Measurements from ENCODE around the gene GALNTL6.

The GALNTL6 gene

DNA sequence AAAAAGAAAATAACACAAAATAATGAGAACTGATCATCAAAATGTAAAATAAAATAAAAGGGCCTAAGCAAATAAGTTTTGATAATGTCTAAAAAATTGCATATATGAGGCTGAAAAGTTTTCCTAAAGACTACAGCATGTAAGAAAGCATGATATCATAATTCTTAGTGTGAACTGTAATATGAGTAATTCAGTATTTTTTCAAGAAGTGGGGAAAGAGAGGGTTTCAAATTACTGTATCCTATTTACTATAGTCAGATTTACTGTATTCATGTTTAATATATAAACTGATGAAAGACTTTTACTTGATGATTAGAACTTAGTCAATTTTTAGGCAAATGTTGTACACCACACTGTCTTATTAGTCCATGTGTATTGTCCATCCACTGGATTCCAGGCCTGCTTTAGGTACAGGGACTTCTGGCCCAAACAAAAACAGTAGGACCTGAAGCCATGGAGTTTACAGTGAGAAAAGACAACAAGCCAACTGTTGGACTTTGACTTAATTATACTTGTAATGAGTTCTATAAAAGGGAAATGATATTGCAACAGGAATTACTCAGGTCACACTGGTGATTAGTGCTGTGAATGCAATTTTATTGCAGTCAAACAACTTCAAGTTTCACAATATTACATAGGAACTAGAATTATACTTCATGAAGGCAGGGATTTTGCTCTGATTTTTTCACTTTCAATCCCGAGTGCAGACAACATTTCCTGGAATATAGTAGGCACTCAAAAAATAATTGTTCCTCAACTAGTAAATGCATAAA is 837.7 kb downstream of the GALNTL6 start:
- no peak for TF ChIP-seq EZH2phosphoT487 (conservative IDR thresholded peaks at IDR 0.05; ENCODE audit: low read length)
- TF ChIP-seq, protein P1, sequence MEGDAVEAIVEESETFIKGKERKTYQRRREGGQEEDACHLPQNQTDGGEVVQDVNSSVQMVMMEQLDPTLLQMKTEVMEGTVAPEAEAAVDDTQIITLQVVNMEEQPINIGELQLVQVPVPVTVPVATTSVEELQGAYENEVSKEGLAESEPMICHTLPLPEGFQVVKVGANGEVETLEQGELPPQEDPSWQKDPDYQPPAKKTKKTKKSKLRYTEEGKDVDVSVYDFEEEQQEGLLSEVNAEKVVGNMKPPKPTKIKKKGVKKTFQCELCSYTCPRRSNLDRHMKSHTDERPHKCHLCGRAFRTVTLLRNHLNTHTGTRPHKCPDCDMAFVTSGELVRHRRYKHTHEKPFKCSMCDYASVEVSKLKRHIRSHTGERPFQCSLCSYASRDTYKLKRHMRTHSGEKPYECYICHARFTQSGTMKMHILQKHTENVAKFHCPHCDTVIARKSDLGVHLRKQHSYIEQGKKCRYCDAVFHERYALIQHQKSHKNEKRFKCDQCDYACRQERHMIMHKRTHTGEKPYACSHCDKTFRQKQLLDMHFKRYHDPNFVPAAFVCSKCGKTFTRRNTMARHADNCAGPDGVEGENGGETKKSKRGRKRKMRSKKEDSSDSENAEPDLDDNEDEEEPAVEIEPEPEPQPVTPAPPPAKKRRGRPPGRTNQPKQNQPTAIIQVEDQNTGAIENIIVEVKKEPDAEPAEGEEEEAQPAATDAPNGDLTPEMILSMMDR (IDR thresholded peaks at IDR 0.05; ENCODE audit: insufficient read depth, low read length, poor library complexity, severe bottlenecking), result no peak
- no peak overlapping the region for H2AFZ ChIP-seq (ENCODE audit: low read depth, low read length, severe bottlenecking)
- H3K9me3 ChIP-seq (ENCODE audit: insufficient read depth, low read length), result no peaks in the 10 kb centered on the region
- no peaks in the 10 kb centered on the region for H3F3A ChIP-seq (ENCODE audit: insufficient read depth)
- H3K4me2 ChIP-seq (ENCODE audit: low read depth, low read length, poor library complexity, severe bottlenecking), result no peak overlapping the region
- no peaks in the 10 kb centered on the region for H3K79me2 ChIP-seq (ENCODE audit: insufficient read depth, low read length)
- H3K27me3 ChIP-seq (ENCODE audit: low read length), result no peaks in the 10 kb centered on the region
- H3K9ac ChIP-seq (ENCODE audit: low read length), result no peak overlapping the region
- H3K9me2 ChIP-seq (replicated peaks; ENCODE audit: insufficient read depth, low read length), result no peaks in the 10 kb centered on the region; the same call in 1 of the 2 replicates
- H3K36me3 ChIP-seq (ENCODE audit: low read length), result no peaks in the 10 kb centered on the region
- no peak overlapping the region for H3K4me3 ChIP-seq (ENCODE audit: insufficient read depth, low read length, poor library complexity, severe bottlenecking)
- H3K27ac ChIP-seq (ENCODE audit: low read depth, low read length), result no peak overlapping the region
- H4K20me1 ChIP-seq (ENCODE audit: low read depth, low read length), result no peaks in the 10 kb centered on the region

DNA sequence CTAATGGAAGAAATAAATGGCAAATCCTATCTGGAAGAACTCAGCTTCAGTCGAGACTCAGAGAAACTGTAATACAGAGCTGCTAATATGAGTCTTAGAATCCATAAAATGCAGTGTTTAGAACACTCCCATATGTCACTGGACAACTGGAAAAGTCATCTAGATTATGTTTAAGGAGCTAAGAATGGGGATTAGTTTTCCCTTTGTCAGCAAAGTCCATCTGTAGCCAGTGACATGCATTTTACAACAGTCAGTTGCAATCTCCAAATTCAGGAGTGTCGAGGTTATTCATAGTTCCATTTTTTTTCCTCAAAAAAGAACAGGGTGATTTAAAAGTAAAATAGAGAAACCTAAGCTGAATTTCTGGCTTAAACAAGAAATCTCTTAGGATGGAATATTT is 838.8 kb downstream of the GALNTL6 start:
- no peak overlapping the region for H2AFZ ChIP-seq (ENCODE audit: low read depth, low read length, severe bottlenecking)
- TF ChIP-seq, protein P1 (IDR thresholded peaks at IDR 0.05; ENCODE audit: insufficient read depth, low read length, poor library complexity, severe bottlenecking), result no peak
- TF ChIP-seq EZH2phosphoT487 (conservative IDR thresholded peaks at IDR 0.05; ENCODE audit: low read length), result no peak
- H4K20me1 ChIP-seq (ENCODE audit: low read depth, low read length), result no peaks in the 10 kb centered on the region
- H3K4me2 ChIP-seq (ENCODE audit: low read depth, low read length, poor library complexity, severe bottlenecking), result no peak overlapping the region
- no peaks in the 10 kb centered on the region for H3K79me2 ChIP-seq (ENCODE audit: insufficient read depth, low read length)
- no peaks in the 10 kb centered on the region for H3K27me3 ChIP-seq (ENCODE audit: low read length)
- H3K4me3 ChIP-seq (ENCODE audit: insufficient read depth, low read length, poor library complexity, severe bottlenecking), result no peak overlapping the region
- no peak overlapping the region for H3K9ac ChIP-seq (ENCODE audit: low read length)
- H3K9me3 ChIP-seq (ENCODE audit: insufficient read depth, low read length), result no peaks in the 10 kb centered on the region
- H3K27ac ChIP-seq (ENCODE audit: low read depth, low read length), result no peak overlapping the region
- H3K9me2 ChIP-seq (replicated peaks; ENCODE audit: insufficient read depth, low read length), result no peaks in the 10 kb centered on the region; the same call in 1 of the 2 replicates
- H3K36me3 ChIP-seq (ENCODE audit: low read length), result no peaks in the 10 kb centered on the region
- H3F3A ChIP-seq (ENCODE audit: insufficient read depth), result no peaks in the 10 kb centered on the region

DNA sequence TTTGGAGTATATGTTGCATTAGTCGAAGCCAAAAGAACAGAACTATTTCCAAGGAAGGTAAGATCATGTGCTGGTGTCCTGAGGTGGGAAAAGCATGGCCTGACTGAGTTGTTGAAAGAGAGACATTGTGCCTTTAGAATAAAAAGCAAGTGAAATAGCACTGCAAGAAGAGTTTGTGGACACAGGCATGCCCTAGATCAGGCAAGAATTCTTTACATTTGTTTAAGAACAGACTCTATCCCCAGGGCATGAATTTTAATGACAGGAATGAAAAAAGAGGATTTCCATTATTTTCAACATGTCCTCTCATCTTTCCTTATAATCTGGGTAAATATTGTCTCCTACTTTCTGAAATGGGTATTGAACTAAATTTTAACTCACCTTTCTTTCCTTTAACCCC is 839.2 kb downstream of the GALNTL6 start:
- Histone ChIP-seq H3K9me3 (ENCODE audit: insufficient read depth, low read length) (no peaks in the 10 kb centered on the region), H3K36me3 (ENCODE audit: low read length) (no peaks in the 10 kb centered on the region), H3K27me3 (ENCODE audit: low read length) (no peaks in the 10 kb centered on the region), H3K4me3 (ENCODE audit: insufficient read depth, low read length, poor library complexity, severe bottlenecking) (no peak overlapping the region), H3K4me2 (ENCODE audit: low read depth, low read length, poor library complexity, severe bottlenecking) (no peak overlapping the region), H2AFZ (ENCODE audit: low read depth, low read length, severe bottlenecking) (no peak overlapping the region), H4K20me1 (ENCODE audit: low read depth, low read length) (no peaks in the 10 kb centered on the region), H3K9me2 (replicated peaks; ENCODE audit: insufficient read depth, low read length) (no peaks in the 10 kb centered on the region; the same call in 1 of the 2 replicates), H3F3A (ENCODE audit: insufficient read depth) (no peaks in the 10 kb centered on the region), H3K9ac (ENCODE audit: low read length) (no peak overlapping the region), H3K27ac (ENCODE audit: low read depth, low read length) (no peak overlapping the region), H3K79me2 (ENCODE audit: insufficient read depth, low read length) (no peaks in the 10 kb centered on the region)
- TF ChIP-seq, protein P1 (IDR thresholded peaks at IDR 0.05; ENCODE audit: insufficient read depth, low read length, poor library complexity, severe bottlenecking), result no peak
- no peak for TF ChIP-seq EZH2phosphoT487 (conservative IDR thresholded peaks at IDR 0.05; ENCODE audit: low read length)
